AG09309 (cell line): Measurements from ENCODE around the gene FHOD1.

ENCODE experiments used
- DNase-seq: peaks from one replicate; pipeline ENCODE4 v3.0.0-alpha.2; 2010; ENCODE audit warnings: low read depth
- H3K4me3 ChIP-seq: 2 replicates; pipeline ENCODE4 v1.5.1; 2011; ENCODE audit warnings: mild to moderate bottlenecking, low read depth, low read length, moderate library complexity; ENCODE audit not compliant: control insufficient read depth
- CTCF ChIP-seq: IDR thresholded peaks from 2 replicates; pipeline ENCODE4 v1.5.1; 2011; ENCODE audit warnings: mild to moderate bottlenecking, low read depth, low read length, inconsistent platforms; ENCODE audit not compliant: insufficient read depth, control insufficient read depth; ENCODE audit errors: missing control alignments

Gene FHOD1

DNA sequence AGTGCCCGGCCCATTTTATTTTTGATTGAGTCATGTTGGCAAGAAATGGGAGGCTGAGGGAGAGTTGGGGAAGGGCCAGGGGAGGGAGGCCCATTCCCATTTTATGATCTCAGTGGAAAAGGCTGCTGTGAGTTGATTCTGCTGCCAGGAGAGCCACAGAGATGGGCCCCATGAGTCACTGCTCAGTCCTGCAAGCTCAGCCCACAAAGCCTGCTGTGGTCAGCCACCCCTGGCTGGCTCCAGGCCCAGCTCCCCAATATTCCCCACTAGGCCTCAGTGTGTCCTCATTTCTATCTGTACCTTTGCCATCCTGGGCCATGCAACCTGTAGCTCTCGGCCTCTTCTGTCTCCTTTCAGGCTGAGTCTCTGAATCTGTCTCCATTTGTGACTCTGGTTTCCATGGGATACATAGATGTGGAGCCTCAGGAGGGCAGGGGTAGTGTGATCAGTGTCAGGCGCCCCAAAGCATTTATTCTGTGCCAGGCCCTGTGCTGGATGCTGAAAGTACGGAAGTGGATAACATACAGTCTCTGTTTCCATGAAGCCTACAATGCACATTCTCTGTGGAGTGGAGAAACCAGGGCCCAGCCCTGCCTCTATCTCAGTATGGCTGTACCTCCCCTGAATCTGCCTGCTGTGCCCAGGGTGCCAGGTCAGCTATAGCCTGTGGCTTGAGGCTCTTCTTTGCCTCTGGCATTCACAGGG is 30.2 kb upstream of the FHOD1 start:
- no peak overlapping the region; the same call in 1 of the 2 replicates for H3K4me3 ChIP-seq
- DNase-seq, result peak; percentile 98
- no peak for TF ChIP-seq CTCF

DNA sequence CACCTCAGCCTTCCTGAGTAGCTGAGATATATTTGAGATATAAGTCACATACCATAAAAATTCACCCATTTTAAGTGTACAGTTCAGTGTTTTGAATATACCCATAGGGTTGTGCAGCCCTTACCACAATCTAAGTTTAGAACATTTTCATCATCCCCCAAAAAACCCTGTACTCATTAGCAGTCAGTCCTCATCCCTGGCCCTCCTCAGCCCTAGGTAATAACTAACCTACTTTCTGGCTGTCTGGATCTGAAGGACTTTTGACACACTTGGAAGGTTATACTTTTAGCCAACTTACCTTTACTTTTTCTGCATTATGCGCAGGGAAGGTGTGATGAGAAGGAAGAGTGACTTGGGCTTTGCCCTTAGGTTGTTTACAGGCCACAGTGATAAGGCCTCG is 28.0 kb upstream of the FHOD1 start:
- DNase-seq, result no peak
- no peak overlapping the region for H3K4me3 ChIP-seq
- TF ChIP-seq CTCF, result no peak

GRCh38 chr16:67271446-67271845 is 24.2 kb upstream of the FHOD1 start:
- TF ChIP-seq CTCF, result no peak
- H3K4me3 ChIP-seq, result no peak overlapping the region
- DNase-seq, result no peak

- TF ChIP-seq CTCF, result no peak
- DNase-seq, result no peak
- no peak overlapping the region for H3K4me3 ChIP-seq
Measured at GRCh38 chr16:67270931-67271338, 23.7 kb upstream of the FHOD1 start.

- no peak for DNase-seq
- no peak for TF ChIP-seq CTCF
Measured at GRCh38 chr16:67269766-67270165, 22.5 kb upstream of the FHOD1 start.

DNA sequence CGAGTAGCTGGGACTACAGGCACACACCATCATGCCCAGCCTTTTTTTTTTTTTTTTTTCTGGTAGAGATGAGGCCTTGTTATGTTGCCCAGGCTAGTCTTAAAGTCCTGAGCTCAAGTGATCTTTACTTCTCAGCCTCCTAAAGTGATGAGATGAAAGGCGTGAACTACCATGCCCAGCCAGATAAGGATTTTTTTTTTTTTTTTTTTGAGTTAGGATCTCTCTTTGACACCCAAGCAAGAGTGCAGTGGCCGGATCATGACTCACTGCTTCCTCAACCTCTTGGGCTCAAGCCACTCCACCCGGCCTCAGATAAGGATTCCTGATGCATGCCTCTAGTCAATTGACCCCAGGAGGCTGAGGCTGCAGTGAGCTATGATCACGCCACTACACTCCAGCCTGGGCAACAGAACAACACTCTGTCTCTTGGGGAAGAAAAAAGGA is 20.9 kb upstream of the FHOD1 start:
- TF ChIP-seq CTCF, result no peak
- DNase-seq, result no peak
- H3K4me3 ChIP-seq, result no peak overlapping the region

More at GRCh38 chr16:67269766-67270165, 22.5 kb upstream of the FHOD1 start:
- H3K4me3 ChIP-seq, result no peak overlapping the region
